GM20000 (cell line): ENCODE measurements around the gene SLC10A4.

Source experiments
- DNase-seq: peaks from one replicate; pipeline ENCODE4 v3.0.0; 2012; ENCODE audit warnings: low spot score
- TF ChIP-seq, protein P1 (sequence below): IDR thresholded peaks from 2 replicates; pipeline ENCODE4 v1.5.1; 2012; ENCODE audit warnings: mild to moderate bottlenecking, control low read depth; ENCODE audit errors: extremely low read depth, missing control alignments

The SLC10A4 gene

GRCh38 chr4:48470570-48470969 lies 12.6 kb upstream of the SLC10A4 start:
- no peak for DNase-seq
- TF ChIP-seq, protein P1, sequence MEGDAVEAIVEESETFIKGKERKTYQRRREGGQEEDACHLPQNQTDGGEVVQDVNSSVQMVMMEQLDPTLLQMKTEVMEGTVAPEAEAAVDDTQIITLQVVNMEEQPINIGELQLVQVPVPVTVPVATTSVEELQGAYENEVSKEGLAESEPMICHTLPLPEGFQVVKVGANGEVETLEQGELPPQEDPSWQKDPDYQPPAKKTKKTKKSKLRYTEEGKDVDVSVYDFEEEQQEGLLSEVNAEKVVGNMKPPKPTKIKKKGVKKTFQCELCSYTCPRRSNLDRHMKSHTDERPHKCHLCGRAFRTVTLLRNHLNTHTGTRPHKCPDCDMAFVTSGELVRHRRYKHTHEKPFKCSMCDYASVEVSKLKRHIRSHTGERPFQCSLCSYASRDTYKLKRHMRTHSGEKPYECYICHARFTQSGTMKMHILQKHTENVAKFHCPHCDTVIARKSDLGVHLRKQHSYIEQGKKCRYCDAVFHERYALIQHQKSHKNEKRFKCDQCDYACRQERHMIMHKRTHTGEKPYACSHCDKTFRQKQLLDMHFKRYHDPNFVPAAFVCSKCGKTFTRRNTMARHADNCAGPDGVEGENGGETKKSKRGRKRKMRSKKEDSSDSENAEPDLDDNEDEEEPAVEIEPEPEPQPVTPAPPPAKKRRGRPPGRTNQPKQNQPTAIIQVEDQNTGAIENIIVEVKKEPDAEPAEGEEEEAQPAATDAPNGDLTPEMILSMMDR = no peak

- DNase-seq = no peak
- TF ChIP-seq, protein P1 = no peak
Observed at GRCh38 chr4:48472794-48473193, 10.3 kb upstream of the SLC10A4 start.

GRCh38 chr4:48475770-48476169 lies 7.4 kb upstream of the SLC10A4 start:
- TF ChIP-seq, protein P1 = no peak
- no peak for DNase-seq

GRCh38 chr4:48478273-48478672 lies 4.9 kb upstream of the SLC10A4 start:
- TF ChIP-seq, protein P1 = no peak

GRCh38 chr4:48481581-48481980 lies 1.6 kb upstream of the SLC10A4 start:
- TF ChIP-seq, protein P1 = no peak
- DNase-seq = no peak

More at GRCh38 chr4:48478273-48478672, 4.9 kb upstream of the SLC10A4 start:
- DNase-seq = no peak

GRCh38 chr4:48483777-48484493 lies 792 bp downstream of the SLC10A4 start:
- TF ChIP-seq, protein P1 = no peak
- DNase-seq = no peak

- DNase-seq = no peak
- TF ChIP-seq, protein P1 = no peak
Observed at GRCh38 chr4:48484494-48485168, 1.5 kb downstream of the SLC10A4 start.
